ENCODE data around the gene RXRB.

The RXRB gene

GRCh38 chr6:33237741-33238140, 37.3 kb upstream of the RXRB start:
- no peak for ATAC-seq
- no peak for TF ChIP-seq GLIS3 (CRISPR knock-in tag; IDR thresholded peaks at IDR 0.05)
- no peak for TF ChIP-seq ZFP30 (CRISPR knock-in tag; IDR thresholded peaks at IDR 0.05)
- TF ChIP-seq ESRRG (CRISPR knock-in tag; IDR thresholded peaks at IDR 0.05) = no peak
- no peak for TF ChIP-seq BACH2 (CRISPR knock-in tag; IDR thresholded peaks at IDR 0.05; ENCODE audit: borderline replicate concordance)
- no peak for TF ChIP-seq PPARA (CRISPR knock-in tag; IDR thresholded peaks at IDR 0.05; ENCODE audit: borderline replicate concordance)
- TF ChIP-seq ARNTL (CRISPR knock-in tag; IDR thresholded peaks at IDR 0.05; ENCODE audit: borderline replicate concordance, low read depth) = no peak
- no peak for TF ChIP-seq ZNF70 (CRISPR knock-in tag; IDR thresholded peaks at IDR 0.05)
- TF ChIP-seq PATZ1 (CRISPR knock-in tag; IDR thresholded peaks at IDR 0.05; ENCODE audit: borderline replicate concordance) = no peak
- no peak for TF ChIP-seq ZC3H10 (CRISPR knock-in tag; IDR thresholded peaks at IDR 0.05)
- TF ChIP-seq SNAI2 (CRISPR knock-in tag; IDR thresholded peaks at IDR 0.05) = no peak
- TF ChIP-seq CSDC2 (CRISPR knock-in tag; IDR thresholded peaks at IDR 0.05) = no peak
- no peak for TF ChIP-seq RARB (CRISPR knock-in tag; IDR thresholded peaks at IDR 0.05)
- TF ChIP-seq POU6F1 (CRISPR knock-in tag; IDR thresholded peaks at IDR 0.05; ENCODE audit: borderline replicate concordance, low read depth) = no peak
- TF ChIP-seq OSR1 (CRISPR knock-in tag; IDR thresholded peaks at IDR 0.05) = no peak
- TF ChIP-seq CSRNP3 (CRISPR knock-in tag; IDR thresholded peaks at IDR 0.05) = no peak
- no peak for TF ChIP-seq TOX (CRISPR knock-in tag; IDR thresholded peaks at IDR 0.05; ENCODE audit: borderline replicate concordance)
- no peak for TF ChIP-seq ZNF565 (CRISPR knock-in tag; conservative IDR thresholded peaks at IDR 0.05; ENCODE audit: low read depth)

GRCh38 chr6:33236852-33237251, 36.4 kb upstream of the RXRB start:
- ATAC-seq = no peak
- TF ChIP-seq ZNF8 (CRISPR knock-in tag; IDR thresholded peaks at IDR 0.05) = no peak
- no peak for TF ChIP-seq ZNF70 (CRISPR knock-in tag; IDR thresholded peaks at IDR 0.05)
- TF ChIP-seq ESRRG (CRISPR knock-in tag; IDR thresholded peaks at IDR 0.05) = no peak
- TF ChIP-seq TSHZ2 (CRISPR knock-in tag; IDR thresholded peaks at IDR 0.05) = no peak
- TF ChIP-seq CSRNP3 (CRISPR knock-in tag; IDR thresholded peaks at IDR 0.05) = no peak
- TF ChIP-seq ZFP3 (CRISPR knock-in tag; IDR thresholded peaks at IDR 0.05) = no peak
- no peak for TF ChIP-seq OSR1 (CRISPR knock-in tag; IDR thresholded peaks at IDR 0.05)
- TF ChIP-seq ISL1 (CRISPR knock-in tag; IDR thresholded peaks at IDR 0.05) = no peak
- TF ChIP-seq RARB (CRISPR knock-in tag; IDR thresholded peaks at IDR 0.05) = no peak
- no peak for TF ChIP-seq POU6F1 (CRISPR knock-in tag; IDR thresholded peaks at IDR 0.05; ENCODE audit: borderline replicate concordance, low read depth)
- TF ChIP-seq TCF4 (CRISPR knock-in tag; IDR thresholded peaks at IDR 0.05; ENCODE audit: borderline replicate concordance) = no peak
- no peak for TF ChIP-seq PPARA (CRISPR knock-in tag; IDR thresholded peaks at IDR 0.05; ENCODE audit: borderline replicate concordance)
- no peak for TF ChIP-seq CREB5 (CRISPR knock-in tag; IDR thresholded peaks at IDR 0.05; ENCODE audit: low read depth)
- TF ChIP-seq GLIS3 (CRISPR knock-in tag; IDR thresholded peaks at IDR 0.05) = no peak
- TF ChIP-seq ZFP30 (CRISPR knock-in tag; IDR thresholded peaks at IDR 0.05) = no peak

Data from SK-N-SH treated with all-trans-retinoic acid at 6 μM for 48 hours (cell line).